H9 (cell line): ENCODE results near the gene BMERB1. TPM values are rescaled to one million over a fixed set of nuclear protein-coding genes. Genes with fewer than 3 reads are reported as not detected.
A peak's percentile ranks its signal among the peaks of the same experiment; 100 is the strongest.

Experiments used
- DNase-seq: peaks from one replicate; pipeline ENCODE4 v3.0.0-alpha.2; 2017
- H2AFZ ChIP-seq: one replicate; pipeline ENCODE4 v1.6.1; 2013; ENCODE audit warnings: mild to moderate bottlenecking, low read length, control low read depth, moderate library complexity
- H2AK5ac ChIP-seq: 2 replicates; pipeline ENCODE4 v1.6.1; 2013; ENCODE audit warnings: low read length, control low read depth, mixed read lengths; ENCODE audit not compliant: insufficient read length
- H2BK120ac ChIP-seq: one replicate; pipeline ENCODE4 v1.6.1; 2013; ENCODE audit warnings: low read depth, mild to moderate bottlenecking, low read length, control low read depth, inconsistent platforms; ENCODE audit not compliant: poor library complexity, severe bottlenecking
- H2BK12ac ChIP-seq: 2 replicates; pipeline ENCODE4 v1.6.1; 2013; ENCODE audit warnings: low read length, control low read depth, mixed read lengths, low read depth; ENCODE audit not compliant: insufficient read length
- H2BK15ac ChIP-seq: 2 replicates; pipeline ENCODE4 v1.6.1; 2013; ENCODE audit warnings: low read depth, low read length, control low read depth
- H2BK20ac ChIP-seq: one replicate; pipeline ENCODE4 v1.6.1; 2013; ENCODE audit warnings: low read depth, mild to moderate bottlenecking, low read length, control low read depth, inconsistent platforms; ENCODE audit not compliant: poor library complexity, severe bottlenecking
- H2BK5ac ChIP-seq: 2 replicates; pipeline ENCODE4 v1.6.1; 2013; ENCODE audit warnings: low read length, control low read depth, mixed read lengths; ENCODE audit not compliant: insufficient read length
- H3K14ac ChIP-seq: 2 replicates; pipeline ENCODE4 v1.6.1; 2013; ENCODE audit warnings: low read length, control low read depth; ENCODE audit not compliant: insufficient read depth
- H3K18ac ChIP-seq: 2 replicates; pipeline ENCODE4 v1.6.1; 2013; ENCODE audit warnings: low read depth, mild to moderate bottlenecking, mixed read lengths, low read length, control low read depth; ENCODE audit not compliant: insufficient read length
- H3K23ac ChIP-seq: 2 replicates; pipeline ENCODE4 v1.6.1; 2013; ENCODE audit warnings: low read length, control low read depth, mixed read lengths, low read depth; ENCODE audit not compliant: insufficient read length
- H3K23me2 ChIP-seq: 2 replicates; pipeline ENCODE4 v1.6.1; 2013; ENCODE audit warnings: low read depth, mild to moderate bottlenecking, mixed read lengths, low read length, control low read depth; ENCODE audit not compliant: insufficient read length, poor library complexity, severe bottlenecking
- H3K27ac ChIP-seq: 2 replicates; pipeline ENCODE4 v1.5.1; 2013; ENCODE audit warnings: low read length, control low read depth, mixed read lengths, low read depth; ENCODE audit not compliant: insufficient read length
- H3K27me3 ChIP-seq: 2 replicates; pipeline ENCODE4 v1.6.1; 2013; ENCODE audit warnings: low read length, control low read depth, inconsistent platforms; ENCODE audit not compliant: insufficient read depth
- H3K4ac ChIP-seq: 2 replicates; pipeline ENCODE4 v1.6.1; 2013; ENCODE audit warnings: low read depth, mild to moderate bottlenecking, control low read depth, inconsistent platforms, low read length, moderate library complexity
- H3K4me1 ChIP-seq: 2 replicates; pipeline ENCODE4 v1.6.1; 2013; ENCODE audit warnings: low read length, control low read depth, inconsistent platforms; ENCODE audit not compliant: insufficient read depth
- H3K4me2 ChIP-seq: 2 replicates; pipeline ENCODE4 v1.6.1; 2013; ENCODE audit warnings: low read length, control low read depth, mixed read lengths; ENCODE audit not compliant: insufficient read length, insufficient read depth
- H3K56ac ChIP-seq: 2 replicates; pipeline ENCODE4 v1.6.1; 2013; ENCODE audit warnings: low read depth, mild to moderate bottlenecking, mixed read lengths, low read length, control low read depth; ENCODE audit not compliant: insufficient read length
- H3K79me1 ChIP-seq: 2 replicates; pipeline ENCODE4 v1.6.1; 2013; ENCODE audit warnings: low read depth, mild to moderate bottlenecking, moderate library complexity, low read length, control low read depth, inconsistent platforms; ENCODE audit not compliant: insufficient read depth, poor library complexity, severe bottlenecking
- H3K79me2 ChIP-seq: 2 replicates; pipeline ENCODE4 v1.6.1; 2013; ENCODE audit warnings: low read length, control low read depth, inconsistent platforms; ENCODE audit not compliant: insufficient read depth
- H3K9ac ChIP-seq: 2 replicates; pipeline ENCODE4 v1.6.1; 2013; ENCODE audit warnings: low read length, control low read depth, mixed read lengths; ENCODE audit not compliant: insufficient read length; ENCODE audit errors: extremely low read depth
- H3K9me3 ChIP-seq: one replicate; pipeline ENCODE4 v1.6.1; 2013; ENCODE audit warnings: low read depth, low read length, inconsistent platforms; ENCODE audit not compliant: control insufficient read depth
- H3T11ph ChIP-seq: one replicate; pipeline ENCODE4 v1.6.1; 2013; ENCODE audit warnings: mild to moderate bottlenecking, low read length, control low read depth, inconsistent platforms
- H4K20me1 ChIP-seq: one replicate; pipeline ENCODE4 v1.6.1; 2013; ENCODE audit not compliant: control insufficient read depth, insufficient read length, insufficient read depth
- H4K5ac ChIP-seq: 2 replicates; pipeline ENCODE4 v1.6.1; 2013; ENCODE audit warnings: low read depth, mild to moderate bottlenecking, mixed read lengths, low read length, control low read depth; ENCODE audit not compliant: insufficient read length
- H4K8ac ChIP-seq: replicated peaks from 2 replicates; pipeline ENCODE4 v1.6.1; 2013; ENCODE audit warnings: low read length, control low read depth, mixed read lengths, low read depth; ENCODE audit not compliant: insufficient read length
- H4K91ac ChIP-seq: 2 replicates; pipeline ENCODE4 v1.6.1; 2013; ENCODE audit warnings: low read depth, mild to moderate bottlenecking, moderate library complexity, mixed read lengths, low read length, control low read depth; ENCODE audit not compliant: insufficient read length
- H3K27ac Mint-ChIP-seq, 3 experiments: 2 replicates in 2 of 3; 3 replicates in 1 of 3; pipeline ENCODE4 v1.8.0; 2020 to 2021; ENCODE audit warnings: mixed read lengths in 3 of 3, mild to moderate bottlenecking in 1 of 3, moderate library complexity in 1 of 3
- H3K27me3 Mint-ChIP-seq: 2 replicates; pipeline ENCODE4 v1.8.0; 2021; ENCODE audit warnings: low read depth, mild to moderate bottlenecking, moderate library complexity, mixed read lengths
- H3K36me3 Mint-ChIP-seq, 3 experiments: 2 replicates in 2 of 3; 3 replicates in 1 of 3; pipeline ENCODE4 v1.8.0; 2020 to 2021; ENCODE audit warnings: low read depth in 3 of 3, mixed read lengths in 3 of 3; ENCODE audit not compliant: insufficient read depth in 1 of 3
- H3K4me1 Mint-ChIP-seq, 2 experiments: 2 replicates each; pipeline ENCODE4 v1.8.0; 2020; ENCODE audit warnings: mixed read lengths in 2 of 2
- H3K4me3 Mint-ChIP-seq, 2 experiments: 2 replicates in 1 of 2; 3 replicates in 1 of 2; pipeline ENCODE4 v1.8.0; 2020 to 2021; ENCODE audit warnings: mild to moderate bottlenecking in 2 of 2, mixed read lengths in 2 of 2, moderate library complexity in 1 of 2
- H3K9me3 Mint-ChIP-seq, 2 experiments: 2 replicates in 1 of 2; 3 replicates in 1 of 2; pipeline ENCODE4 v1.8.0; 2020; ENCODE audit warnings: mild to moderate bottlenecking in 2 of 2, mixed read lengths in 2 of 2, moderate library complexity in 1 of 2
- WGBS: extraction: QIAGEN DNeasy Blood & Tissue Kit; methylation state at CpG from one replicate; pipeline ENCODE4 v1.1.7; 2013; ENCODE audit warnings: missing lambda C conversion rate, low lambda C conversion rate, mixed read lengths; ENCODE audit not compliant: insufficient read length; ENCODE audit errors: extremely low coverage; 5-methylcytosine and 5-hydroxymethylcytosine counted together
- total RNA-seq: library from RNA; stranded (reverse); gene quantifications from 2 replicates; pipeline ENCODE4 v1.2.1, GENCODE V29; 2021
- TF ChIP-seq, protein P1 (sequence below): fragments of 200-600 bp; sonication (generic); conservative IDR thresholded peaks from 3 replicates; pipeline ENCODE4 v1.8.0; 2021; ENCODE audit warnings: antibody characterized with exemption, mild to moderate bottlenecking

The BMERB1 gene
- total RNA-seq, 1 experiment from 2014 or later: 19.5 TPM

DNA sequence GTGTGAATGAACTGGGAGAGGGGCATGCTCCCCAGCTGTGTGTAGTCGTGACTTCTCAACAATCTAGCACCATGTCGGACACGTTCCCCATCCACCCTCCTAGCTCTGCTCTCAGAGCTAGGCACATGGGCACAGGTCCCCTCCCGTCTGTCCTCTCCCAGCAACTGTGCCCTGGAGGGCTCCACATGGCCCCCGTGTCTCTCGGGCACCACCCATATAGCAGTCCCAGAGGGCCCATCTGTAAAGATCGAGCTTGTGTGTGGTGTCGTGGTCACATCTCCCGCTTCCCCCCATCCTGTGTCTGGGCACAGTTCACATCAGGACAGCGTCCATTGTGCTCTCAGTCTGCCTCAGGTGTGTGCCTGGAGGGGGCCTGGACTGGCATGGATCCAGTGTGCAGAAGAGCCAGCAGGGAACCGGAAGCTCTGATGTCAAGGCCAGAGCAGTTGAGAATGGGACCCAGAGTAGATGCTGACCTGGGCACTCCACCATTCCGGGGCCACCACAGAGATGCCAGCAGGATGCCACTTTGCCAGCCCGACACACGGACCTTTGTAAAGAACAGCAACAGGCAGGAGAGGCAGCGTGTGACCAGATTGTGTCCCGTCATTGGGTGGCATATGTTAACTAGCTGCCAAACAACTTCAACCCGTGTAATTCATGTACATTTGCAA lies 152.9 kb downstream of the BMERB1 start:
- no peaks in the 10 kb centered on the region for H3K4me1 Mint-ChIP-seq
- no peak overlapping the region for H2AFZ ChIP-seq
- no CpG with 5 or more reads among the region's 17 CpGs for WGBS
- H3K4me3 Mint-ChIP-seq: no peak overlapping the region
- no peak for DNase-seq
- H3K9me3 ChIP-seq: peaks cover 6% of the 10 kb centered on the region
- H3K79me1 ChIP-seq: no peaks in the 10 kb centered on the region
- H3K36me3 Mint-ChIP-seq: peaks cover 51 to 67% (median 54%) of the 10 kb centered on the region in 3 experiments
- H2BK5ac ChIP-seq: no peak overlapping the region
- H3K23me2 ChIP-seq: no peaks in the 10 kb centered on the region
- no peak overlapping the region for H2AK5ac ChIP-seq
- H3K18ac ChIP-seq: no peak overlapping the region
- no peak overlapping the region for H3K9ac ChIP-seq
- H2BK20ac ChIP-seq: no peak overlapping the region
- H3K27ac Mint-ChIP-seq: peak overlapping the region in 1 of 3 experiments; percentile 8; a peak in 1 of 7 replicates
- no peak overlapping the region for H4K91ac ChIP-seq
- no peaks in the 10 kb centered on the region for H3K27me3 Mint-ChIP-seq
- H2BK12ac ChIP-seq: no peak overlapping the region
- no peak overlapping the region for H3K14ac ChIP-seq
- no peak overlapping the region for H3K4me2 ChIP-seq
- no peak overlapping the region for H3K23ac ChIP-seq
- no peak overlapping the region for H3K56ac ChIP-seq
- H3K79me2 ChIP-seq: no peaks in the 10 kb centered on the region
- H3K4ac ChIP-seq: no peak overlapping the region
- H3K9me3 Mint-ChIP-seq: peaks cover 25% of the 10 kb centered on the region in 2 experiments
- H2BK15ac ChIP-seq: no peak overlapping the region
- no peak overlapping the region for H2BK120ac ChIP-seq
- H4K20me1 ChIP-seq: no peaks in the 10 kb centered on the region
- no peaks in the 10 kb centered on the region for H3K27me3 ChIP-seq
- TF ChIP-seq, protein P1, sequence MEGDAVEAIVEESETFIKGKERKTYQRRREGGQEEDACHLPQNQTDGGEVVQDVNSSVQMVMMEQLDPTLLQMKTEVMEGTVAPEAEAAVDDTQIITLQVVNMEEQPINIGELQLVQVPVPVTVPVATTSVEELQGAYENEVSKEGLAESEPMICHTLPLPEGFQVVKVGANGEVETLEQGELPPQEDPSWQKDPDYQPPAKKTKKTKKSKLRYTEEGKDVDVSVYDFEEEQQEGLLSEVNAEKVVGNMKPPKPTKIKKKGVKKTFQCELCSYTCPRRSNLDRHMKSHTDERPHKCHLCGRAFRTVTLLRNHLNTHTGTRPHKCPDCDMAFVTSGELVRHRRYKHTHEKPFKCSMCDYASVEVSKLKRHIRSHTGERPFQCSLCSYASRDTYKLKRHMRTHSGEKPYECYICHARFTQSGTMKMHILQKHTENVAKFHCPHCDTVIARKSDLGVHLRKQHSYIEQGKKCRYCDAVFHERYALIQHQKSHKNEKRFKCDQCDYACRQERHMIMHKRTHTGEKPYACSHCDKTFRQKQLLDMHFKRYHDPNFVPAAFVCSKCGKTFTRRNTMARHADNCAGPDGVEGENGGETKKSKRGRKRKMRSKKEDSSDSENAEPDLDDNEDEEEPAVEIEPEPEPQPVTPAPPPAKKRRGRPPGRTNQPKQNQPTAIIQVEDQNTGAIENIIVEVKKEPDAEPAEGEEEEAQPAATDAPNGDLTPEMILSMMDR: no peak
- no peak overlapping the region for H3T11ph ChIP-seq
- H4K5ac ChIP-seq: no peak overlapping the region
- H3K27ac ChIP-seq: no peak overlapping the region
- H4K8ac ChIP-seq: no peak overlapping the region
- H3K4me1 ChIP-seq: no peaks in the 10 kb centered on the region
